Caco-2 (cell line): ENCODE data around the gene PNMA1. TPM values are rescaled to one million over a fixed set of nuclear protein-coding genes. Genes with fewer than 3 reads are reported as not detected.

Source experiments
- BruUV-seq: library from RNA; stranded (reverse); fragments of 400-500 nt; replicated peaks from 2 replicates; lab custom pipeline; 2021; lab: Mats Ljungman, UMichigan
- CTCF ChIA-PET: fragments of 300-600 bp; sonication (Branson Sonifier 250); formaldehyde crosslinking; loops from one replicate; lab custom pipeline; 2022; ENCODE audit warnings: antibody characterized with exemption; lab: Charles Lee
- POLR2A ChIA-PET: fragments of 300-600 bp; sonication (Branson Sonifier 250); formaldehyde crosslinking; loops from one replicate; lab custom pipeline; 2022; ENCODE audit warnings: antibody characterized with exemption; lab: Charles Lee
- DNase-seq, 2 experiments: peaks; one replicate each; pipeline versions ENCODE4 v3.0.0 to v3.0.0-alpha.2; 2020 to 2022
- H3K27me3 ChIP-seq: replicated peaks from 2 replicates; pipeline ENCODE4 v1.6.0; 2011; ENCODE audit warnings: low read length; ENCODE audit not compliant: control insufficient read depth, insufficient read depth
- H3K36me3 ChIP-seq: 2 replicates; pipeline ENCODE4 v1.5.1; 2011; ENCODE audit warnings: low read length; ENCODE audit not compliant: control insufficient read depth, insufficient read depth
- H3K4me1 ChIP-seq: fragments of 250-450 bp; sonication (Bioruptor Pico); 2 replicates; pipeline ENCODE4 v1.5.1; 2020; ENCODE audit warnings: mild to moderate bottlenecking
- H3K4me3 ChIP-seq: 2 replicates; pipeline ENCODE4 v1.5.1; 2011; ENCODE audit warnings: low read depth, mild to moderate bottlenecking, control low read depth, low read length
- H3K9me3 ChIP-seq: fragments of 250-450 bp; sonication (Bioruptor Pico); 2 replicates; pipeline ENCODE4 v1.5.1; 2020; ENCODE audit warnings: mild to moderate bottlenecking, moderate library complexity
- H3K27ac Mint-ChIP-seq: one replicate; pipeline ENCODE4 v1.8.0; 2022; ENCODE audit warnings: mixed read lengths; ENCODE audit not compliant: unreplicated experiment
- H3K27me3 Mint-ChIP-seq: one replicate; pipeline ENCODE4 v1.8.0; 2022; ENCODE audit warnings: mixed read lengths; ENCODE audit not compliant: insufficient read depth, unreplicated experiment
- H3K36me3 Mint-ChIP-seq: one replicate; pipeline ENCODE4 v1.8.0; 2022; ENCODE audit warnings: mild to moderate bottlenecking, mixed read lengths; ENCODE audit not compliant: insufficient read depth, unreplicated experiment
- H3K4me1 Mint-ChIP-seq: one replicate; pipeline ENCODE4 v1.8.0; 2022; ENCODE audit warnings: low read depth, mixed read lengths; ENCODE audit not compliant: unreplicated experiment
- H3K4me3 Mint-ChIP-seq: one replicate; pipeline ENCODE4 v1.8.0; 2022; ENCODE audit warnings: mild to moderate bottlenecking, moderate library complexity, mixed read lengths; ENCODE audit not compliant: unreplicated experiment
- H3K9me3 Mint-ChIP-seq: one replicate; pipeline ENCODE4 v1.8.0; 2022; ENCODE audit warnings: mixed read lengths; ENCODE audit not compliant: unreplicated experiment
- CTCF ChIP-seq, 2 experiments: fragments of 200-600 bp in 1 of 2; IDR thresholded peaks; 1 replicate in 1 of 2; 2 replicates in 1 of 2; pipeline versions ENCODE4 v1.5.1 to v1.8.0; 2011 to 2022; ENCODE audit warnings: antibody characterized with exemption in 1 of 2, control low read depth in 1 of 2, inconsistent platforms in 1 of 2, low read depth in 1 of 2, low read length in 1 of 2, mild to moderate bottlenecking in 1 of 2, moderate library complexity in 1 of 2; ENCODE audit not compliant: insufficient read depth in 1 of 2, severe bottlenecking in 1 of 2, unreplicated experiment in 1 of 2
- intact Hi-C: fragments of 100-400 bp; cut with micrococcal nuclease; formaldehyde crosslinking; loops from one replicate; pipeline ENCODE4 v1.10.0; 2022; ENCODE audit not compliant: unreplicated experiment
- total RNA-seq: library from RNA; stranded (reverse); gene quantifications from 2 replicates; pipeline ENCODE4 v1.2.3, GENCODE V29; 2022

PNMA1 gene
- total RNA-seq, 1 experiment from 2014 or later = 38.8 TPM

GRCh38 chr14:73752297-73752992 is 38.3 kb upstream of the PNMA1 start:
- Histone ChIP-seq H3K27me3 (no peaks in the 10 kb centered on the region), H3K9me3 (no peaks in the 10 kb centered on the region), H3K4me3 (no peak overlapping the region), H3K36me3 (no peaks in the 10 kb centered on the region), H3K4me1 (peaks cover 52% of the 10 kb centered on the region)
- peak overlapping the region; percentile 74 for H3K27ac Mint-ChIP-seq
- CTCF ChIA-PET = no interaction called here
- no peaks in the 10 kb centered on the region for H3K9me3 Mint-ChIP-seq
- H3K4me1 Mint-ChIP-seq = peaks cover 45% of the 10 kb centered on the region
- POLR2A ChIA-PET = interaction anchor here (0.5 to 0.8 kb wide), 2 partner anchors 90 to 312 kb away, joined by 4 to 8 read pairs; no protein-coding TSS in a partner anchor
- no peak overlapping the region for H3K4me3 Mint-ChIP-seq
- peak; percentile 16 to 25 for TF ChIP-seq CTCF (IDR thresholded peaks at IDR 0.05; ENCODE audit: insufficient read depth in 1 of 2, low read depth in 1 of 2, low read length in 1 of 2, severe bottlenecking in 1 of 2, unreplicated experiment in 1 of 2)
- peaks cover 33% of the 10 kb centered on the region for H3K36me3 Mint-ChIP-seq
- intact Hi-C loops = no loop called here
- no peaks in the 10 kb centered on the region for H3K27me3 Mint-ChIP-seq
- no peak for DNase-seq
- no TSS peak for BruUV-seq

GRCh38 chr14:73751157-73751691 is 37.0 kb upstream of the PNMA1 start:
- Histone ChIP-seq H3K4me1 (peaks cover 59% of the 10 kb centered on the region), H3K36me3 (no peaks in the 10 kb centered on the region; the same call in 1 of the 2 replicates), H3K9me3 (no peaks in the 10 kb centered on the region), H3K27me3 (no peaks in the 10 kb centered on the region), H3K4me3 (no peak overlapping the region)
- ChIA-PET POLR2A (no interaction called here), CTCF (interaction anchor here (1.0 kb wide), 1 partner anchor 22 kb away, joined by 4 read pairs; no protein-coding TSS in a partner anchor)
- DNase-seq = no peak
- Mint-ChIP-seq H3K27ac (no peak overlapping the region), H3K4me1 (peaks cover 39% of the 10 kb centered on the region), H3K4me3 (no peak overlapping the region), H3K9me3 (no peaks in the 10 kb centered on the region), H3K27me3 (no peaks in the 10 kb centered on the region), H3K36me3 (peaks cover 32% of the 10 kb centered on the region)
- TF ChIP-seq CTCF (IDR thresholded peaks at IDR 0.05; ENCODE audit: insufficient read depth in 1 of 2, low read depth in 1 of 2, low read length in 1 of 2, severe bottlenecking in 1 of 2, unreplicated experiment in 1 of 2) = no peak
- no TSS peak for BruUV-seq
- intact Hi-C loops = no loop called here

- no peak for DNase-seq
- TF ChIP-seq CTCF (IDR thresholded peaks at IDR 0.05; ENCODE audit: insufficient read depth in 1 of 2, low read depth in 1 of 2, low read length in 1 of 2, severe bottlenecking in 1 of 2, unreplicated experiment in 1 of 2) = no peak
- Mint-ChIP-seq H3K4me3 (no peak overlapping the region), H3K4me1 (peaks cover 33% of the 10 kb centered on the region), H3K9me3 (no peaks in the 10 kb centered on the region), H3K36me3 (peaks cover 27% of the 10 kb centered on the region), H3K27ac (no peak overlapping the region), H3K27me3 (no peaks in the 10 kb centered on the region)
- no peaks in the 10 kb centered on the region for H3K9me3 ChIP-seq
- H3K4me3 ChIP-seq = no peak overlapping the region
- ChIA-PET CTCF (interaction anchor here (2.3 kb wide), 1 partner anchor 8 kb away, joined by 9 read pairs; no protein-coding TSS in a partner anchor), POLR2A (no interaction called here)
- peaks cover 58% of the 10 kb centered on the region for H3K4me1 ChIP-seq
- no peaks in the 10 kb centered on the region; the same call in 1 of the 2 replicates for H3K36me3 ChIP-seq
- no peaks in the 10 kb centered on the region for H3K27me3 ChIP-seq
- intact Hi-C loops = no loop called here
- no TSS peak for BruUV-seq
These were observed 36.3 kb upstream of the PNMA1 start for GRCh38 chr14:73750531-73750901.
